ENCODE results near the gene UBXN10.

Gene UBXN10

DNA sequence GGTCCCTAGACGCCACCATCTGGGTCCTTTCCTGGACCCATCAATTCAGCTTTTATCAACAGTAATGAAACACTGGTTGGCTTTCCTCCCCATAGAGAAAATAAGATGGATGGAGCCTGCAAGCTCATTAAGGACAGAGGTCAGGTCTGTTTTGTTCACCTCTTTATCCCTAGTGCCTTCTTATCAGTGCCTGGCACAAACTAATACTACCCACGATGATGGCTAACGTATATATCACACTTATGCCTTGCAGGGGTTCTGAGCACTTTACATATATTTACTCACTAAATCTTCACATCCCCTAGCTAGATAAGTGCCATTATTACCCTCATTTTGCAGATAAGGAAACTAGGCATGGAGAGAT, 5.1 kb upstream of the UBXN10 start:
- no peak for TF ChIP-seq POLR2AphosphoS5 (IDR thresholded peaks at IDR 0.05; ENCODE audit: low read depth, low read length)
- FAIRE-seq, result no peak
- no peak for DNase-seq (ENCODE audit: insufficient read length, low spot score)

DNA sequence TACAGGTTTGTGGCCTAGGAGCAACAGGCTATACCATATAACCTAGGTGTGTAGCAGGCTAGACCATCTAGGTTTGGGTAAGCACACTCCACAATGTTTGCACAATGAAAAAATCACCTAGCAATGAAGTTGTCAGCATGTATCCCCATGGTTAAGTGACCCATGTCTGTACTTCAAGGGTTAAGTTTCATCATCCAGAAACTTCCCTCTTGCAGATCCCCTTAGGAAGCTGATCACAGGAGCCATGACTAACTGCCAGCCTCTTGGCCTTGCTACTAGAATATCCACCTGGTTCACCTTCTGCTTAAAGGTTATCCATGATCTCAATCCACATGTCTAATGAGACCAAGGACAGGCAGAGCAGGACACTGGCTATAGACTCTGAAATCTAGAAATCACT, 3.5 kb upstream of the UBXN10 start:
- no peak for DNase-seq (ENCODE audit: insufficient read length, low spot score)
- no peak for FAIRE-seq
- TF ChIP-seq POU2F2 (IDR thresholded peaks at IDR 0.05; ENCODE audit: low read depth, low read length) (no peak), POLR2AphosphoS5 (IDR thresholded peaks at IDR 0.05; ENCODE audit: low read depth, low read length) (no peak), POLR2A (IDR thresholded peaks at IDR 0.05; ENCODE audit: low read depth, low read length) (no peak), SPI1 (IDR thresholded peaks at IDR 0.05; ENCODE audit: low read depth, low read length) (no peak), PAX5 (IDR thresholded peaks at IDR 0.05; ENCODE audit: insufficient read depth, low read length, severe bottlenecking) (no peak), TAF1 (IDR thresholded peaks at IDR 0.05; ENCODE audit: low read depth, low read length) (no peak)

DNA sequence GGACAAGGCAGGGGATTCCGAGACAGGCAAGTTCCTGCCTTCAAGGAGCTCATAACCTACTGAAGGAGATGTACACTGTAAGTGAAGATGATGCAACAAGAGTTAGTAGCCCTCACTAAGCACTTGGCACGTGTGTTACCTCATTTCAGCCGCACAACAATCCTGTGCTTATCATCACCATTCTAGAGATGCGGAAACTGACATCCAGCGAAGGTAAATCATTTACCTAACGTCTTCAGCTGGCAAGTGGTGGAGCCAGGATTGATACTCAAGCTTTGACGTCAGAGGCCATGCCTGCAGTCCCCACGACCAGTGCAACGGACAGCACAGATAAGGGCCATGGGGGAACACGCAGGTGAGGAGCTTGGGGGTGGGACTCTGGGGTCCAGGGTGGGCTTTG, 2.9 kb upstream of the UBXN10 start:
- TF ChIP-seq POLR2A (IDR thresholded peaks at IDR 0.05; ENCODE audit: low read depth, low read length) (no peak), POU2F2 (IDR thresholded peaks at IDR 0.05; ENCODE audit: low read depth, low read length) (no peak), POLR2AphosphoS5 (IDR thresholded peaks at IDR 0.05; ENCODE audit: low read depth, low read length) (no peak), TAF1 (IDR thresholded peaks at IDR 0.05; ENCODE audit: low read depth, low read length) (no peak), SPI1 (IDR thresholded peaks at IDR 0.05; ENCODE audit: low read depth, low read length) (no peak), PAX5 (IDR thresholded peaks at IDR 0.05; ENCODE audit: insufficient read depth, low read length, severe bottlenecking) (no peak)
- DNase-seq (ENCODE audit: insufficient read length, low spot score), result no peak
- FAIRE-seq, result no peak

DNA sequence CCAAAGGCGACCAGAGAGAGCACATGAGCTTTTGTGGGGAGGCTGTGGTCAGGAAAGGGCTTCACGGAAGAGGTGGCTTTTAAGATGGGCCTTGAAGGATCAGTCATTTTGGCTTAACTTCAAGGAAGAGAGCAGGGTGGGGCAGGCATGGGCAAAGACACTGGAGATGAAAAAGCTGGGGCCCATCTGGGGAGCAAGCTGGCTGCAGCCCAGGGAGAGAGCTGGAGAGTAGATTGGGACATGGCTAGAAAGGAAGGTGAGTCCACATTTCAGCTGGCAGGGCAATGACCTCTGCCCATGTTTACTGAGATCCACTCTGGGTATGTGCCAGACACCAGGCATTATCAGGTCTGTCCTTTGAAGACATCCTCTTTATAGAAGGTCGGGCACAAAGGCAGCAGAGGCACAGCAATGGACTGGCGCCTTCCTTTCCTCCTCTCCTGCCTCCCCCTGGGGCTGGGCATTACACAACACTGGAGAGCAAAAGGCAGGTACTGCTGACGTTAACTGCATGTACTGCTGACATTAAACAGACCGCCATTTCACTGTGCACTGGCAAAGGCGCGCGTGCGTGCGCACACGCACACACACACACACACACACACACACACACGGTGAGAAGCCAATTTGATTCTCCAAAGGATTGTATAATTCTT, 2.2 kb upstream of the UBXN10 start:
- FAIRE-seq (no peak), DNase-seq (ENCODE audit: insufficient read length, low spot score) (no peak)
- TF ChIP-seq POLR2A (IDR thresholded peaks at IDR 0.05; ENCODE audit: low read depth, low read length) (no peak), PAX5 (IDR thresholded peaks at IDR 0.05; ENCODE audit: insufficient read depth, low read length, severe bottlenecking) (no peak), SPI1 (IDR thresholded peaks at IDR 0.05; ENCODE audit: low read depth, low read length) (no peak), POU2F2 (IDR thresholded peaks at IDR 0.05; ENCODE audit: low read depth, low read length) (no peak), POLR2AphosphoS5 (IDR thresholded peaks at IDR 0.05; ENCODE audit: low read depth, low read length) (no peak), TAF1 (IDR thresholded peaks at IDR 0.05; ENCODE audit: low read depth, low read length) (no peak)

DNA sequence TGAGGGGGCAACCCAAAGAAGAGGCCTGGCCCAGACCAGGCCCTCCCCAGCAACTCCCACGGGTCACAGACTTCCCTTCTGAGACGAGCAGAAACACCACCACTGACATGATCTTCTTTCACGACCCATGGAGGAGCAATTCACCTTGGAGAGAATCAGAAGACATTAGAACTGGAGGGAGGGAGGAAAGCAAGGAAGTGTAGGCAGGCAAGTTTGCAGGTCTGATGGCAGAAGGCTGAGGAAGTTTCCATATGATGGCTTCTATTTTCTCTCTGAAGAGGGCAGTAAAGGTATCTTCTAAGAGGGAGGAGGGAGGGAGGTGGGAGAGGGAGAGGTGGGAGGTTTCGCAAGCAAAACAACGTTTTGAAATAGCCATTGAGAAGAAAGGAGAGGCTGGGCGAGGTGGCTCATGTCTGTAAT, 1.4 kb upstream of the UBXN10 start:
- TF ChIP-seq POLR2AphosphoS5 (IDR thresholded peaks at IDR 0.05; ENCODE audit: low read depth, low read length) (no peak), POLR2A (IDR thresholded peaks at IDR 0.05; ENCODE audit: low read depth, low read length) (no peak), PAX5 (IDR thresholded peaks at IDR 0.05; ENCODE audit: insufficient read depth, low read length, severe bottlenecking) (no peak), SPI1 (IDR thresholded peaks at IDR 0.05; ENCODE audit: low read depth, low read length) (no peak), TAF1 (IDR thresholded peaks at IDR 0.05; ENCODE audit: low read depth, low read length) (no peak), POU2F2 (IDR thresholded peaks at IDR 0.05; ENCODE audit: low read depth, low read length) (no peak)
- FAIRE-seq (no peak), DNase-seq (ENCODE audit: insufficient read length, low spot score) (no peak)

DNA sequence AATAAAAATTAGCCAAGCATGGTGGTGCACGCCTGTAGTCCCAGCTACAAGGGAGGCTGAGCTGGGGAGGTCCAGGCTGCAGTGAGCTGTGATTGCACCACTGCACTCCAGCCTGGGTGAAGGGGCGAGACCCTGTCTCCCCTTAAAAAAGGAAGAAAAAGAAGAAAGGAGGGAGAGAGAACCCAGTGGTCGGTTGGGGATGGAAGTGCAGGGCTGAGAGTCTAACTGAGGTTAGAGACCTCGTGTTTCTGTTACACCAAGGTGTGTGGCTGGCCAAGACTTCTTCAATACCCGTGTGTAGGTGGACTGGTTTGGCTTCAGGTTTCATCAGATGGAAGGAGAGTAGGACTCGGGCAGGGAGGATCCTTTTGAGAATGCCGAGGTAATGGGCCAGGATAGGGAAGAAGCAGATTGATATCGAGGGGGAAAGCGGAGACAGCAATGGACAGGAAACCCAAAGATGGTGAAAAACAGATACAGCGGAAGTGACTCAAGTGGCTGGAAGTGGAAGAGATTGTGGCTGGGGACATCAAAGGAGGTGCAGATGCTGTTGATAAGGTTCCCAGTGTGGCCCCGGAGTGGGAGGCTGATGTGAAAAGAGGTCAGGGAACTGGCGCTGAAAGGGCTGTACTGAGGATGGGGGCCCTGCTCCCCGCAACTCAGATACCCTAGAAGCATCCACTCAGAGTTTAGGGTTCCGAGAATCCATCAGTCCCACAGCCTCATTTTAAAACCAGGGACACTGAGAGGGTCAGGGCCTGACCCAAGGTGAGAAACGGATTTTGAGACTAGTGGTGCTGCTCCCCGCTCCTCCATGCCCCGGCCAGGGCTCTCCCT, 681 bp upstream of the UBXN10 start:
- TF ChIP-seq POU2F2 (IDR thresholded peaks at IDR 0.05; ENCODE audit: low read depth, low read length) (no peak), TAF1 (IDR thresholded peaks at IDR 0.05; ENCODE audit: low read depth, low read length) (no peak), SPI1 (IDR thresholded peaks at IDR 0.05; ENCODE audit: low read depth, low read length) (peak; percentile 53), POLR2AphosphoS5 (IDR thresholded peaks at IDR 0.05; ENCODE audit: low read depth, low read length) (no peak), POLR2A (IDR thresholded peaks at IDR 0.05; ENCODE audit: low read depth, low read length) (no peak), PAX5 (IDR thresholded peaks at IDR 0.05; ENCODE audit: insufficient read depth, low read length, severe bottlenecking) (no peak)
- no peak for DNase-seq (ENCODE audit: insufficient read length, low spot score)
- FAIRE-seq, result peak; percentile 87

DNA sequence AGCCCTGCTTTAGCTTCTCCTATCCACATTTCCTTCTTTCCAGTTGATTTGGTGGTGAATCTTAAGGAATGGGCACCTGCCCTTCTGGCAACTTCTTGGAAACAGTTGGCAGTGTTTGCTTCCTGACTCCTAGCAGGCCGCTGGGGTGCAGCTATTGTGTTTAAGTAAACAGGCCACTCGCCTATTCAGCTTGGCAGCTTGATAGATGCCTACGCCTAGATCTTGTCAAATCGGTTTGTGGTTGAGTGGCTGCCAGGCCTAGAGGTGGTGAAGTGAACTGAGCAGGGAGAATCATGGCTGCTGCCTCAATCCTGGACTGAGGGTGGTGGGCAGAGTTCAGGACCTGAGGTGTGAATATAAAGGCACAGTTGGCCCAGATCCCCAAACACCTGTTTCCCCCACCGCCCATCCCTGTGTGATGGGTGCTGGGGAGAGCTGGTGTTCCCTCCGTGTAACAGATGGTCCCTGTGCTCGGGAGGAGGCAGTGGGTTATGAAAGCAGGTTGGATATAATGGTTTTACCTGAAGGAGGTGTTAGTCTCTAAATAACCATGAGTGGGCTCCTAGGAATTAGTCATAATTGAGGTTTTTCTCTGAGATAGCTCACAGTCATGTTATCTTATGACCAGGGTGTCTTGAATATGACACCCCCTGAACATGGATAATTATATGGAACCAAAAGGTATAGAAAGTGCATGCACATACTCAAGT, 1.4 kb downstream of the UBXN10 start:
- no peak for DNase-seq (ENCODE audit: insufficient read length, low spot score)
- FAIRE-seq, result no peak
- TF ChIP-seq POU2F2 (IDR thresholded peaks at IDR 0.05; ENCODE audit: low read depth, low read length) (no peak), POLR2A (IDR thresholded peaks at IDR 0.05; ENCODE audit: low read depth, low read length) (no peak), SPI1 (IDR thresholded peaks at IDR 0.05; ENCODE audit: low read depth, low read length) (no peak), POLR2AphosphoS5 (IDR thresholded peaks at IDR 0.05; ENCODE audit: low read depth, low read length) (no peak), TAF1 (IDR thresholded peaks at IDR 0.05; ENCODE audit: low read depth, low read length) (no peak), PAX5 (IDR thresholded peaks at IDR 0.05; ENCODE audit: insufficient read depth, low read length, severe bottlenecking) (no peak)

DNA sequence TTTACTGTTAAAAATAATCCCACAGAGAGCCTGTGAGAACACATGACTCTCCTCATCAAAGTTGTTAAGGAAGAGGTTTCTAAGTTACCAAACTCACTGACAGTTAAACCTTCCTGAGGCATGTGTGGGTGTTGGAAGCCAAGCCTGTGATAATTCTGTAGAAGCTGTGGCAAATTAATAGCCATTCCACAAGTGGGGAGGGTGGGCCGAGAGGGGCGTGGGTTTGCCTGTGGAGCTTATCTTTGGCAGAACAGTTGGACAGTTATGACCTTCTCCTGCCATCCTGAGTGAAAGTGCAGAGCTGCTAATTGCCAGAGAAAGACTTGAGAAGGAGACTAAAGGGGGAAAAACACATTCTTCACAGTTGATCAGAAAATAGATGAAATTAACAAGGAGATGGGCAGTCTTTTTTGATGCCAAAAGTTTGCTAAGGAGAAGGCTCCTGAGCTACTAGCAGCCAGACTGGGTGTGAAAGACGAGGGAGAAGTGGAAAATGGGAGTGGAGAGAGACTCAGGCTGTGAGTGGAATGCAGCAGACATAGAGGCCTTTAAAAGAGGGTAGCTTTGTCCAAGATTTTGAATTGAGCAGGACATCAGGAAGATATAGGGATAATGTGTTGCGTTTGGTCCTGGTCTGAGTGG, 2.0 kb downstream of the UBXN10 start:
- no peak for FAIRE-seq
- no peak for TF ChIP-seq PAX5 (IDR thresholded peaks at IDR 0.05; ENCODE audit: insufficient read depth, low read length, severe bottlenecking)
- no peak for TF ChIP-seq POLR2AphosphoS5 (IDR thresholded peaks at IDR 0.05; ENCODE audit: low read depth, low read length)
- no peak for TF ChIP-seq POLR2A (IDR thresholded peaks at IDR 0.05; ENCODE audit: low read depth, low read length)
- TF ChIP-seq POU2F2 (IDR thresholded peaks at IDR 0.05; ENCODE audit: low read depth, low read length), result no peak
- no peak for TF ChIP-seq SPI1 (IDR thresholded peaks at IDR 0.05; ENCODE audit: low read depth, low read length)
- TF ChIP-seq TAF1 (IDR thresholded peaks at IDR 0.05; ENCODE audit: low read depth, low read length), result no peak
- no peak for DNase-seq (ENCODE audit: insufficient read length, low spot score)

DNA sequence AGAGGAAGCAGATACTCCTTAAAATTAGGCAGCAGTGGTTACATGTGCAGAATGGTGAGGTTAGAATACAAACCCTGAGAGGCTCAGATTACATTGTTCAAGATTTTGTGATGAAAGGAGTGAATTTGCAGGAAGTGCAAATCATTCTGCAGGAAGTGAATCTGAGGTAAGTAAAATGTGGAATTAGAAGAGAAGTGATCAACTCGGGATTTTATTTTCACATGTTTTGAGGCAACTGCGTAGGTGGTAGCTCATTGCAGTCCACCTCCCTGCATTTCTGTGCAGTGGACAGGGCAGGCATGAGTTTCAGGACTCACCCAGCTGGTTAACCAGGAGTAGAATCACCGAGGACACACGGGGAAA, 2.5 kb downstream of the UBXN10 start:
- TF ChIP-seq SPI1 (IDR thresholded peaks at IDR 0.05; ENCODE audit: low read depth, low read length) (no peak), TAF1 (IDR thresholded peaks at IDR 0.05; ENCODE audit: low read depth, low read length) (no peak), POU2F2 (IDR thresholded peaks at IDR 0.05; ENCODE audit: low read depth, low read length) (no peak), POLR2A (IDR thresholded peaks at IDR 0.05; ENCODE audit: low read depth, low read length) (no peak), PAX5 (IDR thresholded peaks at IDR 0.05; ENCODE audit: insufficient read depth, low read length, severe bottlenecking) (no peak)
- FAIRE-seq, result no peak

More for the DNA sequence above, 2.5 kb downstream of the UBXN10 start:
- DNase-seq (ENCODE audit: insufficient read length, low spot score), result no peak

Data from GM12891 (cell line).